ENCODE results near the gene HOXA4.

DNA sequence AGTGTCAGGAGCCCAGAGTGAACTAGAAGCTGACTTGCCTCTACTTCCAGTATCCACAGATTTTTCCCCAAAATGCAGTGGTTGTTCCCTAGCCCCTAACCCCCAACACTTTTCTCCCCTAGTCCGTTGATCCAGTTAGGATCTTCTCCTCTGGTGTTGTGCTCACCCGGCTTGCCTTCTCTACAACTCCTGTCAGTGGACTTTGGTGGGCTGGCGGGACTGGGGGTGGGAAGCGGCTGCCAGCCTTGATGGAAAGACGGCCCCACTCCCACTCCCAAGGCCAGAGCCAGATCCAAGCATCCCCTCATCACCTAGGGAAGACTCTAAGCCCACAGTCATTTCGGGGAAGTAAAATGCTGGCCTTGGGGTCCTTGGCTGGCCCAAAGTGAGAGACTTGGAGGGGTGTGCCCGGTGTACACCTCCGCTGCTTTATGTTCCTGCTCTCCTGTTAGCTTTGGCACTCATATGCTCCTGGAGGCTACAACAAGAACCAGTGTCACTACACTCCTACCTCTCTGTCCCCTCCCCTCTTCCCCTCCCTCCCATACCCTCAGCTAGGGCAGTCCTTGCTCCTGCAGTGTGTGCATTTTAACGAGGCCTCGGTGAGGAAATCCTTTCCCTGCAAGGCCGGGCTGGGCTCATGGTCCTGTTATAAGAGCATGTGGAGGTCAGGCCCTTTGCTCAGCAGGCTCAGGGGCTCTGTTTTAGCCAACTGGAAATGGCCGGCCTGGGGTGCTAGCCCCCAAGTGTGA, 44.5 kb upstream of the HOXA4 start:
- TF ChIP-seq, protein P1, sequence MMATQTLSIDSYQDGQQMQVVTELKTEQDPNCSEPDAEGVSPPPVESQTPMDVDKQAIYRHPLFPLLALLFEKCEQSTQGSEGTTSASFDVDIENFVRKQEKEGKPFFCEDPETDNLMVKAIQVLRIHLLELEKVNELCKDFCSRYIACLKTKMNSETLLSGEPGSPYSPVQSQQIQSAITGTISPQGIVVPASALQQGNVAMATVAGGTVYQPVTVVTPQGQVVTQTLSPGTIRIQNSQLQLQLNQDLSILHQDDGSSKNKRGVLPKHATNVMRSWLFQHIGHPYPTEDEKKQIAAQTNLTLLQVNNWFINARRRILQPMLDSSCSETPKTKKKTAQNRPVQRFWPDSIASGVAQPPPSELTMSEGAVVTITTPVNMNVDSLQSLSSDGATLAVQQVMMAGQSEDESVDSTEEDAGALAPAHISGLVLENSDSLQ (IDR thresholded peaks at IDR 0.05), result no peak
- TF ChIP-seq TARDBP (IDR thresholded peaks at IDR 0.05; ENCODE audit: borderline replicate concordance) (no peak), RAD21 (IDR thresholded peaks at IDR 0.05; ENCODE audit: insufficient read depth, low read depth, low read length) (no peak), POLR2A (IDR thresholded peaks at IDR 0.05; ENCODE audit: low read depth, low read length) (no peak)
